ENCODE measurements around the gene MDGA2.

DNA sequence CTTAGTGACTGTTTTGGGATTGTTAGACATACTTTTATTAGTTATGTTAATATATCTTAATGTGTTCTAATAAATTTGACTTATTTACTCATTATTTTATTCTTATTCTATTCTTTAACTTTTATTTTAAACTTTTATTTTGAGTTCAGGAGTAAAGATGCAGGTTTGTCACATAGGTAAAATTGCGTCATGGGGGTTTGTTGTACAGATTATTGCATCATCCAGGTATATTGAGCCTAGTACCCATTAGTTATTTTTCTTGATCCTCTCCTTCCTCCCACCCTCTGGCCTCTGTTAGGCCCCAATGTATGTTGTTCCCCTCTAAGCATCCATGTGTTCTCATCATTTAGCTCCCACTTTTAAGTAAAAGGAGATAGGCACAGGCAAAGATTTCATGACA, 495.5 kb downstream of the MDGA2 start:
- TF ChIP-seq ZNF384 (IDR thresholded peaks at IDR 0.05) (no peak), TARDBP (IDR thresholded peaks at IDR 0.05) (no peak), SP1 (IDR thresholded peaks at IDR 0.05) (no peak), FOXK2 (IDR thresholded peaks at IDR 0.05) (no peak), FOXA1 (IDR thresholded peaks at IDR 0.05) (no peak), SUZ12 (IDR thresholded peaks at IDR 0.05) (no peak), BHLHE40 (IDR thresholded peaks at IDR 0.05; ENCODE audit: borderline replicate concordance) (no peak), ELF4 (IDR thresholded peaks at IDR 0.05) (no peak), LEF1 (IDR thresholded peaks at IDR 0.05; ENCODE audit: borderline replicate concordance) (no peak), CTBP1 (IDR thresholded peaks at IDR 0.05; ENCODE audit: borderline replicate concordance) (no peak), L3MBTL2 (conservative IDR thresholded peaks at IDR 0.05) (no peak), FOXM1 (IDR thresholded peaks at IDR 0.05; ENCODE audit: borderline replicate concordance) (no peak), ARNT (IDR thresholded peaks at IDR 0.05) (no peak)
